ENCODE data around the gene TMEM120A.

TMEM120A gene

GRCh38 chr7:75981203-75981452, 13.3 kb downstream of the TMEM120A start:
- no peak for DNase-seq (ENCODE audit: low spot score)

- no peak for DNase-seq (ENCODE audit: low spot score)
Measured at GRCh38 chr7:75980430-75981202, 13.8 kb downstream of the TMEM120A start.

GRCh38 chr7:75979759-75980429, 14.5 kb downstream of the TMEM120A start:
- DNase-seq (ENCODE audit: low spot score) = no peak

DNA sequence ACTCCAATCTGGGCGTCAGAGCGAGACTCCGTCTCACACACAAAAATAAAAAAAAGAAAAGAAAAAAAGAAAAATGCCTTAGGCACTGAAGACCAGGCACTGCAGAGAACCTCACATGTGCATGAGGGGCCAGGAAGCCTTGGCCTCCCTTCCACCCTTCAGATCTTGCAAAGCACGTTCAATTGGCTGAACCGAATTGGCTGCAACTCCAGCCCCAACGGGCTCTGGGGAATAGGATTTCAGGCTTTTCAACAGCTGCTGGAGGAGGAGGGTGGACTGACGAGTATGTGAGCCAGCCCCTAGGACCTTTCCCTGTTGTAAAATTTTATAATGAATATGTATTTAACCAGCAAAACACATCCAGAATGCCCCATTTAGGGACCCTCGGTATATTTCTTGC, 16.7 kb downstream of the TMEM120A start:
- DNase-seq (ENCODE audit: low spot score) = no peak

DNA sequence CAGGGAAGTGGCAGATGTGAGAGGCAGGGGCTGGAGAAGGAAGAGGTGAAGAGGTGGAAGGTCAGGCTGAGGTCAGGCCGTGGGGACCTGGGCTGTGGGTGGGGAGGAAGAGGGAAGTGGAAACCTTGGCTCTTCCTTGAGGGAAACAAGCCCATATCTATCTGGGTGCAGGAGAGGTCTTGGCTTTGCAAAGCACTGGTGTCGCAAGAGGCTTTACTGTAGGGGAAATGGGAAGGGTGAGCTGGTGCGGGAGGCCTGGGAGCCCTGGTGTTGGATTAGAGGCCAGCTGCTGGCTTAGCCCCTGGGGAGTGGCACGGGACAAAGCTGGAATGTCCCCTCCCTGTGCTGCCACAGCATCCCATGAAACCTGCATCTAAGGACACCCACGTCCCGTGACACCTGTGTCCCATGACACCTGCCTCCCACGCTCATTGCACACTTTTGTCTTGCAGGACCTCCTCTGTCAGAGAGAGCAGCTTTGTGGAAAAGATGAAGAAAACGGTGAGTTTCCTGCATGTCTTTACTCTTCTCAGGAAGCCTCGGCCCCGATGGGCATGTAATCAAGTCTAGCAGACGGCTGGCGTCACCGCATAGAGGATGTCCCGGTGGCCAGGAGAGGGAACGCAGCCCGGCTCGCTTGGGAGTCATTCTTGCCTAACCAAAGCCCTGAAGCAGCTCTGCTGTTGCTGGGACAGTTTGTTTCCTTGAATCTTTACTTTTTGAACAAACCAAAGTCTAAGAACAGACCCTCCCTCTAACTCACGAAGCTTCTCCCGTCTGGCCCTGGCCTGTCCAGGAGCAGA, 22.2 kb downstream of the TMEM120A start:
- DNase-seq (ENCODE audit: low spot score) = no peak

- no peak for DNase-seq (ENCODE audit: low spot score)
Measured at GRCh38 chr7:75971309-75971960, 23.0 kb downstream of the TMEM120A start.

DNA sequence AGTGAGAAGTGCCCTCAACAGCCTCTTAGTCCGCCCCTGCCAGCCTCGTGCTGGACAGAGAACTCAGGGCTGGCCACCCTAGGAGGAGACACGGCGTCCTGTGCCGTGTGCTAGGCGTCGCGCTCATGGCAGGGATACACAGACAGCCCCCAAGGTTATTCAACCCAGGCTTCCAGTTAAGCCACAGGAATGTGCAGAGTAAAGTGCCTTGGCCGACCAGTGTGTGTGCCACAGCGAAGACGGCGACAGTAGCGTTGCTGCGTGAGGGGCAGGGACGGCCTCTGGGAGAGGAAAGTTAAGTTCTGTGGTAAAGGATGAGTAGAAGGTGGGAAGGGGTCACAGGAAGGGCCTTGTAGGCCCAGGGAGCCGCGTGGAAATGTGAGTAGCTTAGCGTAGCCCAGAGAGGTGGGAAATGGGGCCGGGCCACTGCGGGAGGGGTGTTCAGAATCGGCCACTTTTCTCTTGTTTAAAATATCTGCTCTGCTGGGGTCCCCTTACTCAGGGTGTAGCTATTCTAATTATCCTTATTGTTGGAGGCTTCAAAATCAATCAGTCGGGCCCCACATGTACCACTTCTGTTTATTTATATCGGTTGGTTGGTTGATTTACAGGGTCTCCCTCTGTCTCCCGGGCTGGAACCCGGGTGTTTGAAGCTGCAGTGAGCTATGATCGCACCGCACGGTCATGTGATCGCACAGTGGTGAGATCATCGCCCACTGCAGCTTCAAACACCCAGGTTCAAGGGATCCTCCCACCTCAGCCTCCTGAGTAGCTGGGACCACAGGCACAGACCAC, 24.5 kb downstream of the TMEM120A start:
- no peak for DNase-seq (ENCODE audit: low spot score)

GRCh38 chr7:75969182-75969581, 25.2 kb downstream of the TMEM120A start:
- DNase-seq (ENCODE audit: low spot score) = no peak

GRCh38 chr7:75968561-75969001, 25.8 kb downstream of the TMEM120A start:
- peak; percentile 78 for DNase-seq (ENCODE audit: low spot score)

- DNase-seq (ENCODE audit: low spot score) = no peak
Measured at GRCh38 chr7:75968012-75968411, 26.4 kb downstream of the TMEM120A start.

DNA sequence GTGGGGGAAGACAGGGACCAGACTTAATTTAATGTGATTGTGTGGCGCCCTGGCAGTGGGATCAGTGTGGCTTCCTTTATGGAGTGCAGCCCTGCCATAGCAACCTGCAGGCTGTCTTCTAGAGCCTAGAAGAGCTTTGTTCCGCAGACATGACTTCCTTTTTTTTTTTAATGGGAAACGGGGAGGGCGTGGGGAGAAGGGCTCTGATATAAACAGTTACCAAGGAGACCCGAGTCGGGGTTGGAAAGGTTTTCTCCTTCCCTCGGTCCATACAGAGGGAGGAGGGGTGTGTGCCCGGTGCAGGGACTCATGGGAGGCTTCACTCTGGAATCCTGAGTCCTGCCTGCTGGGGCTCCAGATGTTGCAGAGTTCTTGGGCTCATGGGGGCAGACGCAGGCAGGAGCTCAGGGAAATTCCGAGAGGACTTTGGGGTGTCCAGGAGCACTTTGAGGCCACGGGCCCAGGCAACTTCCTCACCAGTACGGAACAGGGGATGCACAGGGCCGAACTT, 26.9 kb downstream of the TMEM120A start:
- peak; percentile 29 for DNase-seq (ENCODE audit: low spot score)

DNA sequence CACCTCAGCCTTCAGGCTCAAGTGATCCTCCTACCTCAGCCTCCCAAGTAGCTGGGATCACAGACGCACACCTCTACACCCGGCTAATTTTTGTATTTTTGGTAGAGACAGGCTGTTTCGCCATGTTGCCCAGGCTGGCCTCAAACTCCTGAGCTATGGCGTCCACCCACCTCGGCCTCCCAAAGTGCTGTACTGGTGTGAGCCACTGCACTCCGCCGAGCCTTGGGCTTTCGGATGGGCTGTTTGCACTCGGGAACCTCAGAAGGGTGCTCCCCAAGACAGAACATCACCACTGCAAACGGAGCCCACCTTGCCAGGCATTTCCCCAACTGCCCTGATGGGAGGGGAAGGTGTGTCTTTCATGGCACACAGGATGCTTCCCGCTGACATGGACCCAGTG, 27.3 kb downstream of the TMEM120A start:
- no peak for DNase-seq (ENCODE audit: low spot score)

GRCh38 chr7:75966190-75966961, 28.0 kb downstream of the TMEM120A start:
- peak; percentile 41 for DNase-seq (ENCODE audit: low spot score)

GRCh38 chr7:75965617-75966016, 28.8 kb downstream of the TMEM120A start:
- DNase-seq (ENCODE audit: low spot score) = no peak

DNA sequence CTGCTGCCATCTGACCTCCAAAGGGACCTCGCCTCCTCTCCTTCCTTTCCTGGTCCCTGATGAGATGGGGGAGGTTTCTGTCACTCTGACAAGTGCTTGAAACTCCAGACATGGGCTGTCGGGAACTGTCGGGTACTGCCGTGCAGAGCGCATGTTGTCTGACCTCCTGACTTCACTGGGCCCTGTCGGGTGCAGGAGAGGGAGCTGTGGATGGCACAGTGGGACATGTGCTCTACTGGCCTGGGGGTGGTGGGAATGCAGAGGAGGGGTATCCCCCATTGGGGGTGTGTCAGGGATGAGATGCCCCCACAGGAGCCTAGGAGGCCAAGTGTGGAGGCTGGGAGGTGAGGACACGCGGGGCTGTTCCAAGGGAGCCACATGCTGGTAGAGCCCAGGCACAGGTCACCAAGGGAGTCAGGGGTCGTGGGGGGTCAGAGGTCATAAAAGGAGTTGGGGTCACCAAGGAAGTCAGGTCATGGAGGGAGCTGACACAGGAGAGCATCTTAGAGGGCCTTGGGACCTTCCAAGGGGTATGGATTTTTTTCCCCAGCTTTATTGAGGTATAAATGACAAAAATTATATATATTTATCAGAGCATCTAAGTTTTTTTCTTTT, 30.9 kb downstream of the TMEM120A start:
- no peak for DNase-seq (ENCODE audit: low spot score)

DNA sequence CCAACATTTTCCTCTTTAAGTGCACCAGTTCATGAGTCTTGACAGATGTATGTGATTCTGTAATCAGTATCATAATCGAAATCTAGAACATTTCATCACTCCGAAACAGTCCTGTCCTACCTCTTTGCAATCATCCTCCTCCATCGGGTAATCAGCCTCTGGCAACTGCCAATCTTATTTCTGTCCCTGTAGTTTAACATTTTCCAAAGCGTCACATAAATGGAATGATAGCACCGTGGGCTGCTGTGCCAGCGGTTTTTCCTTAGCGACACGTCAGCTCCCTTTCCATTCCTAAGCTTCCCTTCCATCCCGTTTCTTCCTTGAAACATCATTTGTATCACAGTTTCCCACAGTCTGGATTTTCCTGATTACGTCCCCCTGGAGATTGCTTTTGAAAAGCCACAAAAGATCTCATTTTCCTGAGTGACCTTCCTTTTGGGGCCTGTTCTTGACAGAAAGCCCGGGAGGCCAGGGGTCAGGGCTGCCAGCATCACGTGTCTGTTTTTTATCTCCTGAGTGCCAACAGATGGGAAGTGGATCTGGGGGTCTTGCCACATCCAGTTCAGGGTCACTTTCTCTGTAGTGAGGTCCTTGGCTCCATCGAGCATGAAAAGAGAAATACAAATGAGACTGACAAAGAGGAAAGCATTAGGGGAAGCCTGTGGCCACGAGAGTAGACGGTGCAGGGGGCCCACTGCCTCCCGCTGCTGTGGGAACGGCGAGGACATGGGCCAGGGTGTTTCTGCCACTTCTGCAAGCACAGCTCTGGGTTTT, 31.6 kb downstream of the TMEM120A start:
- DNase-seq (ENCODE audit: low spot score) = no peak

DNA sequence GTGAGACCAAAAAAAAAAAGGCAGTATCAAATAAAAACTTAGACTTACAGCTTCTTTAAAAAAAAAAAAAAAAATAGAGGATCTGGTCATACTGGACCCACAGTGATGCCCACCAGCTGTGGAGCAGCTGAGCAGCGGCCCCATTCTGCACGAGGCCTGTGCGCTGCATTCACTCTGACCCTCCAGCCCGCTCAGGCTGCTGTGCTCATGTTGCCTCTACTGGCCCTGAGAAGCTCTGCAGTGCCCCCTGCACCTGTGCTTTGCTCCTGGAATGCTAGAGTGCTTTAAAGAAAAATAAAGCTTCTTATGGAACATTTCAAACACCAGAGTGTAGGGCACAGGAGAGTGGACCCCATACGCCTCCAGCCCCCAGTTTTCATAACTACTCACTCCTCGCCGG, 33.2 kb downstream of the TMEM120A start:
- DNase-seq (ENCODE audit: low spot score) = no peak

- DNase-seq (ENCODE audit: low spot score) = no peak
Measured at GRCh38 chr7:75960372-75960771, 34.0 kb downstream of the TMEM120A start.

GRCh38 chr7:75958802-75959543, 35.4 kb downstream of the TMEM120A start:
- DNase-seq (ENCODE audit: low spot score) = no peak
